Activated CD4-positive, alpha-beta T cell treated with anti-CD3 and anti-CD28 coated beads, Interleukin-2, amount 50 U/mL, for 24 hours (primary cell): ENCODE measurements around the gene NUSAP1.
"Not testable (repeated sequence)": the region's sequence is repeated elsewhere in the genome, so short reads cannot be mapped to it uniquely, and the experiment has no call there.

Experiments
- DNase-seq, 2 donors: peaks; one replicate each; pipeline ENCODE4 v3.0.0-alpha.2; 2020; ENCODE audit warnings: low read depth in 1 of 2, low spot score in 1 of 2

Gene NUSAP1

GRCh38 chr15:41332194-41333025 lies at the start of gene NUSAP1, which contains the start of gene OIP5:
TSS of gene NUSAP1 (plus strand) at chr15:41332881. CDS start at chr15:41332958, 77 bp downstream.
TSS of gene OIP5 (minus strand) at chr15:41332591. CDS start at chr15:41332561, 30 bp downstream.
- DNase-seq, result peak; percentile 86 to 99

- not testable (repeated sequence) for DNase-seq
These were observed 49.6 kb upstream of the NUSAP1 start for GRCh38 chr15:41282980-41283652.

GRCh38 chr15:41283653-41284426 lies 48.8 kb upstream of the NUSAP1 start:
- peak; percentile 95 to 97 for DNase-seq

- no peak for DNase-seq
These were observed 48.1 kb upstream of the NUSAP1 start for GRCh38 chr15:41284427-41285177.

- DNase-seq, result no peak
These were observed 47.4 kb upstream of the NUSAP1 start for GRCh38 chr15:41285285-41285684.

GRCh38 chr15:41286665-41287333 lies 45.9 kb upstream of the NUSAP1 start:
- DNase-seq, result no peak

GRCh38 chr15:41288464-41288863 lies 44.2 kb upstream of the NUSAP1 start:
- DNase-seq, result no peak

GRCh38 chr15:41289953-41290352 lies 42.7 kb upstream of the NUSAP1 start:
- no peak for DNase-seq

- no peak for DNase-seq
These were observed 41.5 kb upstream of the NUSAP1 start for GRCh38 chr15:41291065-41291631.

GRCh38 chr15:41292521-41292920 lies 40.2 kb upstream of the NUSAP1 start:
- DNase-seq, result no peak

- DNase-seq, result not testable (repeated sequence)
These were observed 31.5 kb upstream of the NUSAP1 start for GRCh38 chr15:41301139-41301538.

GRCh38 chr15:41301587-41301986 lies 31.1 kb upstream of the NUSAP1 start:
- no peak for DNase-seq

GRCh38 chr15:41304149-41304770 lies 28.4 kb upstream of the NUSAP1 start:
- no peak for DNase-seq

GRCh38 chr15:41307679-41308078 lies 25.0 kb upstream of the NUSAP1 start:
- DNase-seq, result no peak

GRCh38 chr15:41309226-41309905 lies 23.3 kb upstream of the NUSAP1 start:
- DNase-seq, result no peak

GRCh38 chr15:41320805-41321330 lies 11.8 kb upstream of the NUSAP1 start:
- DNase-seq, result not testable (repeated sequence)

GRCh38 chr15:41323611-41324010 lies 9.1 kb upstream of the NUSAP1 start:
- no peak for DNase-seq

GRCh38 chr15:41331281-41331680 lies 1.4 kb upstream of the NUSAP1 start:
- no peak for DNase-seq

GRCh38 chr15:41331833-41332193 lies 868 bp upstream of the NUSAP1 start:
- no peak for DNase-seq
